ENCODE data around the gene PLEKHA1. TPM values are rescaled to one million over a fixed set of nuclear protein-coding genes. Genes with fewer than 3 reads are reported as not detected.

PLEKHA1 gene
- total and polyA plus RNA-seq, 9 donors = 16.7 to 31.1 (median 27.1) TPM

DNA sequence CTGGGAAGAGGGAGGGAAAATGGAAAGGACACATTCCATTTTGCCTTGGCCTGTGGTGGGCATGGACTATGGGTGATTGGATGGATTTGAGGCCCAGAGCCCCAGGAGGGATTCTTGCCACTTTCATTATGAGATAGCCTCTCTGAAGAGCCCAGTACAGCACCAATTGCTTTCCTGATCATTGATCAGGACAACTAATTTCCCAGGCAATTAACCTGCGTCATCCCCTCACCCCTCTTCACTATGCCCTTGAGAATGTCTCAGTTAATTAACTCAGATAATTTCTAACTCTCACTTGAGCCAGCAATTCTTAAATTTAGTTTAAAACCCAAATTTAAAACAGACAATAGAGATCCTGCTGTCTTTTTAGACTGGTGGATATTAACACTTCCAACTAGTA, 13.5 kb upstream of the PLEKHA1 start:
- Histone ChIP-seq H3K4me1 (ENCODE audit: insufficient read depth) (no peaks in the 10 kb centered on the region), H3K9me3 (no peaks in the 10 kb centered on the region), H3K27me3 (no peaks in the 10 kb centered on the region), H3K36me3 (no peaks in the 10 kb centered on the region), H3K27ac (no peak overlapping the region), H3K4me3 (no peak overlapping the region)
- DNase-seq = no peak
- TF ChIP-seq POLR2A (IDR thresholded peaks at IDR 0.05) (no peak), EP300 (IDR thresholded peaks at IDR 0.05) (no peak)
- TF ChIP-seq, protein P1, sequence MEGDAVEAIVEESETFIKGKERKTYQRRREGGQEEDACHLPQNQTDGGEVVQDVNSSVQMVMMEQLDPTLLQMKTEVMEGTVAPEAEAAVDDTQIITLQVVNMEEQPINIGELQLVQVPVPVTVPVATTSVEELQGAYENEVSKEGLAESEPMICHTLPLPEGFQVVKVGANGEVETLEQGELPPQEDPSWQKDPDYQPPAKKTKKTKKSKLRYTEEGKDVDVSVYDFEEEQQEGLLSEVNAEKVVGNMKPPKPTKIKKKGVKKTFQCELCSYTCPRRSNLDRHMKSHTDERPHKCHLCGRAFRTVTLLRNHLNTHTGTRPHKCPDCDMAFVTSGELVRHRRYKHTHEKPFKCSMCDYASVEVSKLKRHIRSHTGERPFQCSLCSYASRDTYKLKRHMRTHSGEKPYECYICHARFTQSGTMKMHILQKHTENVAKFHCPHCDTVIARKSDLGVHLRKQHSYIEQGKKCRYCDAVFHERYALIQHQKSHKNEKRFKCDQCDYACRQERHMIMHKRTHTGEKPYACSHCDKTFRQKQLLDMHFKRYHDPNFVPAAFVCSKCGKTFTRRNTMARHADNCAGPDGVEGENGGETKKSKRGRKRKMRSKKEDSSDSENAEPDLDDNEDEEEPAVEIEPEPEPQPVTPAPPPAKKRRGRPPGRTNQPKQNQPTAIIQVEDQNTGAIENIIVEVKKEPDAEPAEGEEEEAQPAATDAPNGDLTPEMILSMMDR (IDR thresholded peaks at IDR 0.05) = no peak
- intact Hi-C loops (cut with DNase I) = no loop called here
- 90 to 97% (median 94%) methylated on average over 1 of the region's 1 CpG for WGBS, 3 donors

DNA sequence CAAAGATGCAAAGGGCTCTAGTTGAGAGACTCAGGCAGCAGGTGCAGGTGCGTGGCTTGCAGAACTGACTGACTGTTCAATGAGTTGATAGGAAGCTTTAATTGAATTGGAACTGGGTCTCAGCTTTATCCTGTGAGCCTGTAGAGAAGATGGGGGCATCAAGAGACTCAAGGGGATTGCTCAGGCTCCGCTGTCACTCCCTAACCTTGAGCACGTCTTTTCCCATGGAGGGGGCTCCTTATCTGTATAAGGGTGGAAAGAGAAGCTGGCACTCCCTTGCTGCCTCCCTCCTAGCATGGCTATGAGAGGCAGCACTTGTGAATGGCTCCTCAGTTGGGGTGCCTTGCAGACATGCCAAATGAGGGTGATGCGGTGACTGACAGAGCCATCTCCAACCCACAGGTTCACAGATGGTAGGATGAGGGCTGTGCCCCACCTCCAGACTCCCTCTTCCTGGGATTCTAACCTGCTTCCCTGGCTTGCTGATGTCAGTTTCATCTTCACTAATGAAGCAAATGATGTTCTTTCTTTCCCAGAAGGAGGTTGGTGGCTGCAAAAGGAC, 12.4 kb upstream of the PLEKHA1 start:
- no peak overlapping the region for H3K27ac ChIP-seq
- no peak for DNase-seq
- no peaks in the 10 kb centered on the region for H3K4me1 ChIP-seq (ENCODE audit: insufficient read depth)
- H3K9me3 ChIP-seq = no peaks in the 10 kb centered on the region
- H3K4me3 ChIP-seq = no peak overlapping the region
- TF ChIP-seq POLR2A (IDR thresholded peaks at IDR 0.05) (no peak), EP300 (IDR thresholded peaks at IDR 0.05) (no peak)
- TF ChIP-seq, protein P1 (IDR thresholded peaks at IDR 0.05) = no peak
- no peaks in the 10 kb centered on the region for H3K27me3 ChIP-seq
- 73 to 85% (median 77%) methylated on average over 4 of the region's 4 CpGs for WGBS, 3 donors
- no peaks in the 10 kb centered on the region for H3K36me3 ChIP-seq
- intact Hi-C loops (cut with DNase I) = no loop called here

DNA sequence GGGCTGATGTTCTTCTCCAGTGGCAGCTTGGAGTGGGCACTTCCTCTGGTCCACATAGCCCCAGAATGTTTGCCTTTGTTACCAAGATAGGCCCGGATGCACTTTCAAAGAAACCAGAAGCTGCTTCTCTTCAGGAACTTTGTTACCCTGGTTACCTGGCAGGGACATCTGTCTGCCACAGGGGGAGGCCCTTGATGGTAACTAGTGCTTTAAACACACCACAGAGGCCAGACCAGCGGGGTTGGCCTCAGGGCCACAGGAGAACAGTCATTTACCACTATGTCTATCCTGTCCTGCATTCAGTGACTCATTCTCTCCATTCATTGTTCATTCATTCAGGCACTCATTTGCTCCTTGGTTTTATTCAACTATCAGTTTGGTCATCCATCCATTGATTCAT, 11.9 kb upstream of the PLEKHA1 start:
- intact Hi-C loops (cut with DNase I) = no loop called here
- Histone ChIP-seq H3K9me3 (no peaks in the 10 kb centered on the region), H3K27me3 (no peaks in the 10 kb centered on the region), H3K4me1 (ENCODE audit: insufficient read depth) (no peaks in the 10 kb centered on the region), H3K27ac (no peak overlapping the region), H3K4me3 (no peak overlapping the region), H3K36me3 (no peaks in the 10 kb centered on the region)
- TF ChIP-seq POLR2A (IDR thresholded peaks at IDR 0.05) (no peak), EP300 (IDR thresholded peaks at IDR 0.05) (no peak)
- TF ChIP-seq, protein P1 (IDR thresholded peaks at IDR 0.05) = no peak
- no peak for DNase-seq
- WGBS, 3 donors = 39 to 41% (median 41%) methylated on average over 2 of the region's 2 CpGs

DNA sequence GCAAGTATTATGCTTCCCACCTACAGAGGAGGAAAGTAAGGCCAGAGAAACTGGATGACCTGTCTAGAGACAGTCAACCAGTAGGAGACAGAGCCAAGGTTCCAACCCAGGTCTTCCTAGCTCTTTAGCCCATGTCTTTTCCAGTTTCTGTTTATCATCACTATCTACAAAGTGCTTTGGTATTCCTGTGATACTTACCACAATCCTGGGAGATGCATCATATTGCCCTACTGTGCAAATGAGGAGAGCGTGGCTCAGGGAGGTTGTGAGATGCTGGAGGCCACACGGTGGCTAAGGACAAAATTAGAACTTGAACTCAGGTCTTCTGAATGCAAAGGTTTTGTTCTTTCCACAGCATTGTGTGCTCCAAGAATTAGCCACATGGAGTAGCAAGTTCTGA, 11.2 kb upstream of the PLEKHA1 start:
- no peaks in the 10 kb centered on the region for H3K9me3 ChIP-seq
- no peaks in the 10 kb centered on the region for H3K4me1 ChIP-seq (ENCODE audit: insufficient read depth)
- no peaks in the 10 kb centered on the region for H3K27me3 ChIP-seq
- no peak for TF ChIP-seq POLR2A (IDR thresholded peaks at IDR 0.05)
- TF ChIP-seq, protein P1 (IDR thresholded peaks at IDR 0.05) = no peak
- TF ChIP-seq EP300 (IDR thresholded peaks at IDR 0.05) = no peak
- WGBS, 3 donors = 91 to 92% (median 92%) methylated on average over 2 of the region's 2 CpGs
- H3K27ac ChIP-seq = no peak overlapping the region
- DNase-seq = no peak
- intact Hi-C loops (cut with DNase I) = no loop called here
- no peaks in the 10 kb centered on the region for H3K36me3 ChIP-seq
- H3K4me3 ChIP-seq = no peak overlapping the region
